NCI-H1092 (cell line): Measurements from ENCODE around the gene SBNO2.

ENCODE experiments used
- DNase-seq: peaks from one replicate; lab custom pipeline; 2025; lab: John Stamatoyannopoulos, UW

Gene SBNO2

GRCh38 chr19:1154731-1155351 is 19.2 kb downstream of the SBNO2 start:
- no peak for DNase-seq

- DNase-seq, result no peak
These were observed 20.0 kb downstream of the SBNO2 start for GRCh38 chr19:1153891-1154730.

- no peak for DNase-seq
These were observed 22.0 kb downstream of the SBNO2 start for GRCh38 chr19:1151917-1152587.

GRCh38 chr19:1151037-1151724 is 22.9 kb downstream of the SBNO2 start:
- DNase-seq, result no peak

- DNase-seq, result no peak
These were observed 23.6 kb downstream of the SBNO2 start for GRCh38 chr19:1150333-1151036.

GRCh38 chr19:1149259-1150045 is 24.6 kb downstream of the SBNO2 start:
- no peak for DNase-seq

GRCh38 chr19:1147934-1148549 is 26.0 kb downstream of the SBNO2 start:
- no peak for DNase-seq

GRCh38 chr19:1146858-1147780 is 26.9 kb downstream of the SBNO2 start:
- no peak for DNase-seq

- DNase-seq, result no peak
These were observed 27.7 kb downstream of the SBNO2 start for GRCh38 chr19:1146412-1146699.

- no peak for DNase-seq
These were observed 28.2 kb downstream of the SBNO2 start for GRCh38 chr19:1145635-1146411.

GRCh38 chr19:1144741-1145140 is 29.3 kb downstream of the SBNO2 start:
- DNase-seq, result no peak

- no peak for DNase-seq
These were observed 30.2 kb downstream of the SBNO2 start for GRCh38 chr19:1143828-1144399.

- no peak for DNase-seq
These were observed 32.1 kb downstream of the SBNO2 start for GRCh38 chr19:1141944-1142343.

GRCh38 chr19:1140272-1141027 is 33.6 kb downstream of the SBNO2 start:
- DNase-seq, result no peak

GRCh38 chr19:1139126-1139525 is 34.9 kb downstream of the SBNO2 start:
- no peak for DNase-seq

GRCh38 chr19:1138121-1138520 is 35.9 kb downstream of the SBNO2 start:
- no peak for DNase-seq

- DNase-seq, result no peak
These were observed 37.3 kb downstream of the SBNO2 start for GRCh38 chr19:1136621-1137317.
